GM12878 (cell line): Measurements from ENCODE around the gene POLR3F. TPM values are rescaled to one million over a fixed set of nuclear protein-coding genes. Genes with fewer than 3 reads are reported as not detected.

Experiments used
- ATF3 ChIP-seq: IDR thresholded peaks from 2 replicates; pipeline ENCODE4 v1.6.1; 2011; ENCODE audit warnings: low read depth, mild to moderate bottlenecking, low read length, moderate library complexity, borderline replicate concordance; ENCODE audit errors: extremely low read depth
- BACH1 ChIP-seq: fragments of 450-650 bp; IDR thresholded peaks from 2 replicates; pipeline ENCODE4 v1.6.1; 2017; ENCODE audit warnings: mild to moderate bottlenecking, borderline replicate concordance
- BMI1 ChIP-seq: fragments of 450-650 bp; IDR thresholded peaks from 2 replicates; pipeline ENCODE4 v1.6.1; 2016; ENCODE audit warnings: mild to moderate bottlenecking, moderate library complexity, borderline replicate concordance
- EED ChIP-seq: sonication (generic); IDR thresholded peaks from 2 replicates; pipeline ENCODE4 v1.6.1; 2016; ENCODE audit warnings: antibody characterized with exemption, low read depth
- ESRRA ChIP-seq: IDR thresholded peaks from 2 replicates; pipeline ENCODE4 v1.6.1; 2012; ENCODE audit warnings: mild to moderate bottlenecking, low read length, improper control_type of control experiment
- FOXK2 ChIP-seq: fragments of 450-650 bp; IDR thresholded peaks from 2 replicates; pipeline ENCODE4 v1.6.1; 2017; ENCODE audit warnings: mild to moderate bottlenecking, moderate library complexity
- KDM1A ChIP-seq: fragments of 200-600 bp; sonication (generic); IDR thresholded peaks from 2 replicates; pipeline ENCODE4 v1.6.1; 2016; ENCODE audit warnings: borderline replicate concordance
- MTA3 ChIP-seq: IDR thresholded peaks from 2 replicates; pipeline ENCODE4 v1.6.1; 2012; ENCODE audit warnings: low read length, inconsistent platforms, borderline replicate concordance
- RELB ChIP-seq: fragments of 450-650 bp; IDR thresholded peaks from 2 replicates; pipeline ENCODE4 v1.6.1; 2017; ENCODE audit warnings: low read depth, mild to moderate bottlenecking, moderate library complexity
- REST ChIP-seq: IDR thresholded peaks from 2 replicates; pipeline ENCODE4 v1.6.1; 2012; ENCODE audit warnings: mild to moderate bottlenecking, low read depth, low read length
- SMAD5 ChIP-seq: IDR thresholded peaks from 2 replicates; pipeline ENCODE4 v1.6.1; 2016; ENCODE audit warnings: antibody characterized with exemption, low read depth
- SREBF1 ChIP-seq: IDR thresholded peaks from 2 replicates; pipeline ENCODE4 v1.6.1; 2012; ENCODE audit warnings: mild to moderate bottlenecking, low read length
- STAT3 ChIP-seq: IDR thresholded peaks from 2 replicates; pipeline ENCODE4 v1.6.1; 2011; ENCODE audit warnings: low read depth, low read length, improper control_type of control experiment
- TAF1 ChIP-seq: IDR thresholded peaks from 2 replicates; pipeline ENCODE4 v1.6.1; 2011; ENCODE audit warnings: mild to moderate bottlenecking, low read depth, low read length, borderline replicate concordance
- TBL1XR1 ChIP-seq: IDR thresholded peaks from 2 replicates; pipeline ENCODE4 v1.6.1; 2012; ENCODE audit warnings: low read depth, low read length, improper control_type of control experiment
- TCF3 ChIP-seq: IDR thresholded peaks from 2 replicates; pipeline ENCODE4 v1.6.1; 2012; ENCODE audit warnings: low read depth, mild to moderate bottlenecking, low read length, borderline replicate concordance; ENCODE audit not compliant: insufficient read depth
- TCF7 ChIP-seq: IDR thresholded peaks from 2 replicates; pipeline ENCODE4 v1.6.1; 2014; ENCODE audit warnings: antibody characterized with exemption, borderline replicate concordance
- USF2 ChIP-seq: IDR thresholded peaks from 2 replicates; pipeline ENCODE4 v1.6.1; 2011; ENCODE audit warnings: low read depth, low read length, improper control_type of control experiment, borderline replicate concordance
- WRNIP1 ChIP-seq: IDR thresholded peaks from 2 replicates; pipeline ENCODE4 v1.6.1; 2011; ENCODE audit warnings: low read depth, low read length, improper control_type of control experiment, borderline replicate concordance
- ZNF622 ChIP-seq: fragments of 450-650 bp; IDR thresholded peaks from 2 replicates; pipeline ENCODE4 v1.6.1; 2017; ENCODE audit warnings: mild to moderate bottlenecking, inconsistent platforms
- ZSCAN29 ChIP-seq: fragments of 450-650 bp; IDR thresholded peaks from 2 replicates; pipeline ENCODE4 v1.6.1; 2017; ENCODE audit warnings: mild to moderate bottlenecking, moderate library complexity
- polyA plus RNA-seq, 11 experiments: library from polyadenylated mRNA; depleted of rRNA in 4 of 11; unstranded in 6 of 11; stranded (reverse) in 5 of 11; fragments of >200 nt; fragmentation: Nextera tagmentation in 4 of 11; fragmentation: Illumina TruSeq in 1 of 11; extraction: Ambion mirVana in 4 of 11; extraction: Trizol in 1 of 11; gene quantifications; 1 replicate in 1 of 11; 2 replicates in 10 of 11; pipeline versions ENCODE4 v1.2.1 to v1.2.3, GENCODE V29; 2011 to 2016; ENCODE audit warnings: inconsistent platforms in 2 of 11, missing spikeins in 2 of 11, low read depth in 1 of 11
- total RNA-seq, 4 experiments: library from RNA; depleted of rRNA in 3 of 4; stranded (reverse); fragments of >200 nt in 3 of 4; fragmentation: Illumina TruSeq in 1 of 4; extraction: Trizol in 1 of 4; gene quantifications; 2 replicates each; pipeline versions ENCODE4 v1.2.1 to v1.2.3, GENCODE V29; 2013 to 2021

Gene POLR3F
- total and polyA plus RNA-seq, 10 of the 15 experiments (the other 5 are each of a cell fraction or from before 2014, with no cell fraction given) = 8.7 to 18.1 (median 12.6) TPM

- TF ChIP-seq USF2 (no peak), STAT3 (no peak), ESRRA (no peak), FOXK2 (peak; percentile 44), KDM1A (no peak), SREBF1 (no peak), TCF3 (no peak), SMAD5 (peak; percentile 73), ZSCAN29 (no peak), TCF7 (no peak), BMI1 (peak; percentile 81), TBL1XR1 (no peak), REST (no peak), BACH1 (peak; percentile 75), ATF3 (no peak), TAF1 (peak; percentile 72), ZNF622 (no peak), MTA3 (no peak), EED (peak; percentile 55; the same call in 1 of the 2 replicates), WRNIP1 (no peak), RELB (peak; percentile 95)
Observed at GRCh38 chr20:18507218-18508191, 40.3 kb downstream of the POLR3F start, which contains the start of gene SEC23B (continued).
